Measurements from ENCODE around the gene TMC1.
"Not testable (repeated sequence)": the region's sequence is repeated elsewhere in the genome, so short reads cannot be mapped to it uniquely, and the experiment has no call there.

TMC1 gene

DNA sequence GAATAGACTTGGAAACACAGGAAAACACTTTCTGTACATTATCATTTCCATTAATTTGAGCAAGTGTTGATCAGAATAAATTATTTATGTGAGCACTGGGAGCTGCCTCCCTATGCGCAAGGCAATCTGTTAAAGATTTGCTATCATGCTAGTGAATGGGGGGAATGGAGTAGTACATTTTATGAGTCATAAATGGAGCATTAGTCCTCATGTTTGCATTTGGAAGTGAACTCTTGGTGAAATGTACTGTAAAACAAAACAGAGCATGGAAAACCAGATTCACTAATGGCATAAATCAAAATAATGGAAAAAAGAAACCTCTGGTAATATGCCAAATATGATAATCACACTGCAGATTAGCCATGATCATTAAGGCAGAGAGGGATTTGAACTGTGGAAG lies 40.5 kb upstream of the TMC1 start:
- DNase-seq (ENCODE audit: low read depth), result peak; percentile 37
- H3K4me3 ChIP-seq (ENCODE audit: low read length), result no peak overlapping the region
- TF ChIP-seq, protein P1, sequence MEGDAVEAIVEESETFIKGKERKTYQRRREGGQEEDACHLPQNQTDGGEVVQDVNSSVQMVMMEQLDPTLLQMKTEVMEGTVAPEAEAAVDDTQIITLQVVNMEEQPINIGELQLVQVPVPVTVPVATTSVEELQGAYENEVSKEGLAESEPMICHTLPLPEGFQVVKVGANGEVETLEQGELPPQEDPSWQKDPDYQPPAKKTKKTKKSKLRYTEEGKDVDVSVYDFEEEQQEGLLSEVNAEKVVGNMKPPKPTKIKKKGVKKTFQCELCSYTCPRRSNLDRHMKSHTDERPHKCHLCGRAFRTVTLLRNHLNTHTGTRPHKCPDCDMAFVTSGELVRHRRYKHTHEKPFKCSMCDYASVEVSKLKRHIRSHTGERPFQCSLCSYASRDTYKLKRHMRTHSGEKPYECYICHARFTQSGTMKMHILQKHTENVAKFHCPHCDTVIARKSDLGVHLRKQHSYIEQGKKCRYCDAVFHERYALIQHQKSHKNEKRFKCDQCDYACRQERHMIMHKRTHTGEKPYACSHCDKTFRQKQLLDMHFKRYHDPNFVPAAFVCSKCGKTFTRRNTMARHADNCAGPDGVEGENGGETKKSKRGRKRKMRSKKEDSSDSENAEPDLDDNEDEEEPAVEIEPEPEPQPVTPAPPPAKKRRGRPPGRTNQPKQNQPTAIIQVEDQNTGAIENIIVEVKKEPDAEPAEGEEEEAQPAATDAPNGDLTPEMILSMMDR (conservative IDR thresholded peaks at IDR 0.05; ENCODE audit: low read length), result no peak

GRCh38 chr9:72485821-72486593 lies 35.4 kb upstream of the TMC1 start:
- no peak overlapping the region for H3K4me3 ChIP-seq (ENCODE audit: low read length)
- DNase-seq (ENCODE audit: low read depth), result peak; percentile 48
- TF ChIP-seq, protein P1 (conservative IDR thresholded peaks at IDR 0.05; ENCODE audit: low read length), result no peak

DNA sequence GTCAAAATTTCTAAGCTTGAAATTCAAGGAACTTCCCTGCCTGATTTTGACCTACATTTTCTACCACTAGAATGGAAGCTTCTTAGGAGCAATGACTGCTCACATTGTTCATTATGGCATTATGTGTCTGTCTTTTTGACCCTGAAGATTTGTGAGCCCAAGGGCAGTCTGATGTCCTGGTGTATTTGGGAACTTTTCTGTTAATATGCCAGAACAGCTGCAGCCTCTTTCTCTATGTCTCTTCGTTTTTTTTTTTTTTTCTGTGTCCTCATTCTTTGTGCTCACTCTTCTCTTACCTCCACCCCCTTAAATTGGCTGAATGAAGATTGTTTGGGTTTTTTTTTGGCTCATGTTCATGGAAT lies 34.8 kb upstream of the TMC1 start:
- TF ChIP-seq, protein P1 (conservative IDR thresholded peaks at IDR 0.05; ENCODE audit: low read length), result no peak
- no peak for DNase-seq (ENCODE audit: low read depth)
- no peak overlapping the region for H3K4me3 ChIP-seq (ENCODE audit: low read length)

DNA sequence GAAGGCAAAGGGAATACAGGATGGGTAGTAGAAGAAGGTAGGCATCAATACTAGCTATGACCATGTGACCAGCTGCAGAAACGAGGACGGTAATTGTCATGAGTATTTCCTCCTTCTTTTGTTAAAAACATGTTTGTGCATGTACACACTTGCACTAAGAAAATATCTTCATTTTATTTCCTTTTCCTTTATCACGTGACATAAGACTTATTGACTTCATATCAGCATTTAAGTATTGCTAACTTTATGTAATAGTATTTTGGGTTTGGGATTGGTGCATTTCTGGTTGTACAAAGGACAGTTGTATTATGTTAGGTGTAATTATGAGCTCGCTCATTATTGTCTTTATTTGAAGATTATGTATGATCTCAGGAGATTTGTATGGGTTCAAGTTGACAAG lies 33.7 kb upstream of the TMC1 start:
- not testable (repeated sequence) for H3K4me3 ChIP-seq (ENCODE audit: low read length); DNase-seq (ENCODE audit: low read depth)

DNA sequence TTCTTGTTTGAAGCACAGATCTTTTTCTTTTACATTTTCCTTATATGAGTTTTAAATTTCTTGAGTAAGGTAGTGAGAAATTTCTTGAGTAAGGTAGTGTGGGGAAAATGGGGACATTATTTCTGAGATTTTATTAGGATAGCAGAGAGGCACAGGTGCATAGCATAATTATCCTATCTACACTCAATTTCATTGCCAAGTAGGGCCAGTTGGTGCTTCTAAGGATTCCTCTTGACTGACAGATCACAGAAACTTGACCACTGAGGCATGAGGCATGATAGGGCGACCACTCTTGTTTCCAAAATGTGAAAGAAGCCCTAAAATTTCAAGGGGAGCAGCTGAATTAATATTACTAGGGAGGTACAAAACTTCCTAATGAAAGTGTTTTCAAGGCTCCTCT lies 31.4 kb upstream of the TMC1 start:
- no peak overlapping the region for H3K4me3 ChIP-seq (ENCODE audit: low read length)
- TF ChIP-seq, protein P1 (conservative IDR thresholded peaks at IDR 0.05; ENCODE audit: low read length), result no peak
- no peak for DNase-seq (ENCODE audit: low read depth)

- DNase-seq (ENCODE audit: low read depth), result no peak
- TF ChIP-seq, protein P1 (conservative IDR thresholded peaks at IDR 0.05; ENCODE audit: low read length), result no peak
Observed at GRCh38 chr9:72491242-72491641, 30.2 kb upstream of the TMC1 start.

DNA sequence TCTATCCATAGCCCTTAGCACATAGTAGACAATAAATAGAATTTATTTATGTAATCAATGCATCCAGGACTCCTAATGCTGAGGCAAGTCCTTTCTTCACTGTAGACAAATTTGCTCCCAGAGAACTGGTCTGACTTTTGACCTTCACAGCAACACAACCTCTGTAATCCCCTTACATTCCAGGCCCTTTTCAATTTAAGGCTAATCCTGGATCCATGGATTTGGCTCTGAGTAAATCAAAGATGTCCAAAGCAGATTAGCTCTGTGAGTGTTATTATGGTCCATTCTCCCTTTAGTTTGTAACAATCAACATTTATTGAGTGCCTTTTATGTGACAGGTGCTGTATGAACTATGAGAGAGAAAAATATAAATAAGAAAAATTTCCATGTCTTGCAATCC lies 27.4 kb upstream of the TMC1 start:
- DNase-seq (ENCODE audit: low read depth), result no peak
- no peak overlapping the region for H3K4me3 ChIP-seq (ENCODE audit: low read length)
- TF ChIP-seq, protein P1 (conservative IDR thresholded peaks at IDR 0.05; ENCODE audit: low read length), result no peak

More at GRCh38 chr9:72491242-72491641, 30.2 kb upstream of the TMC1 start:
- H3K4me3 ChIP-seq (ENCODE audit: low read length), result no peak overlapping the region
